Renal cortex interstitium (tissue), 11 donors: ENCODE results near the gene PKD1. TPM values are rescaled to one million over a fixed set of nuclear protein-coding genes. Genes with fewer than 3 reads are reported as not detected.
"Not testable (repeated sequence)": the region's sequence is repeated elsewhere in the genome, so short reads cannot be mapped to it uniquely, and the experiment has no call there.

Source experiments
- DNase-seq, 11 donors: peaks; one replicate each; pipeline ENCODE4 v3.0.0-alpha.2; 2013; ENCODE audit warnings: low read depth in 9 of 11, low spot score in 4 of 11; ENCODE audit errors: extremely low read depth in 1 of 11
- polyA plus RNA-seq, 3 donors: library from polyadenylated mRNA; unstranded; fragments of 120-200 nt; gene quantifications; one replicate each; pipeline ENCODE4 v1.2.1, GENCODE V29; 2013; ENCODE audit not compliant: insufficient read length in 3 of 3

The PKD1 gene
- polyA plus RNA-seq, 3 donors = 53.6 to 123 (median 101) TPM

DNA sequence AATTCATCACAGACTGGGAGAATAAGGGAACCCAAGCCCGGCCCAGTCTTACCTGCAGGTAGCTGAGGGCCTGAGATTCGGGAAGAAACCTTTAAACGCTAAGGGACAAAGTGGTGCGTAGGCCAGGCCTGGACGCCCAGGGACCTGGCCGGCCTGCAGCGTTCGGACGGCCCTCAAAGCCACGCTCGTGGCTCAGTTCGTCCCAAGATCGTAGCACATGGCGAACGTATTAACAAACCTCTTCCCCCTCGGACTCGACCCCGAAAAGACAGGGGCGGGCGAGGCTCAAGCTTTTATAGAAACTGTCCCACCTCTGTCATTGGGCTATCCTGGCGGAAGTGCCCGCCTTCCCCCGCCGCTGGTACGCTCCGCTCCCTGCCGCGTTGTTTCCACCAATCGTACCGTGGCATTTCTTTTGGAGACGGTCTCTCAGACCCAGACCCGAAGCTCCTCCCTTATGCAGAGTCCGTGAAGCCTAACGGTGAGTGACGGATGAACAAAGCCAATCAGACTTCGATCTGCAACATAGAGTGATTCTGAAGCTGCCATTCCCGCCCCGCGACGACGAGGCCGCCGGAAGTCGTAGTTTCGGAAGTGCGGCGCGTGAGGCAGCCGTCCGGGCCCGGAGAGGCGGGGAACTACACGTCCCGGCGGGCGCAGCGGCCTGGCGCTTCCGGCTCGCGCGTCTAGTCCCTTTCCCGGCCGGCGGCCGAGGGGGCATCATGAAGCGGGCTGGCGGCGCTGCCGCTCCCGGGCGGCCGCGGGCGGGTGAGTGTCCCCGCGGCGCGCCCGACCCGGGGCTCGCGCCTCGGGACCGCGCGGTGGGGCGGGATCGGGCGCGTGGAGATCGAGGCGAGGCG lies 19.6 kb upstream of the PKD1 start, which contains the start of gene TRAF7:
Gene TRAF7 (plus strand): TSS at position 692 of the 860 bp plus-strand sequence. CDS start 8,139 bp downstream, outside the sequence.
- peak; percentile 99 to 100 (median 100) for DNase-seq

DNA sequence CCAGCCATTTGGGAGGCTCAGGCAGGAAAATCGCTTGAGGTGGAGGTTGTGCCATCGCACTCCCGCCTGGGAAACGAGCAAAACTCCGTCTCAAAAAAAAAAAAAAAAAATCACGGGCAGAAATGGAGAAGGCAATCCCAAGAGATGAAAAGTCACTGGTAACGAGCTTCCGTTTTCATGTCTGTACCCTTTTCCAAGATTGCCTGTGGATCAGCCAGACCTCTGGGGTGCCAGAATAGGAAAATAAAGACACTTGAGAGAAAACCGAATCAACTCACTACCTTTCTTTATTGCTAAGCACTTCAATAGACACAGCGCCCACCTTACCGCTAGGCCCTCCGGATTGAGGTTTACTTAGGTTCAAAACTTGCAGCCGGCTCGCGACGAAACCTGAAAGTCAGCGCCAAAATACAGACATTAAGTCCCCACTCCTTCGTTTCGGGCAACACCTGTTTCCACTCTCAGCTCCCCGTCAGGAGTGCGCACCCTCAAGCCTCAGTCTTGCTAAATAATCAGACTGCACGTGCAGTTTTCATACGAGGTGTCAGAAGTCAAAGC lies 18.9 kb upstream of the PKD1 start:
- no peak for DNase-seq

DNA sequence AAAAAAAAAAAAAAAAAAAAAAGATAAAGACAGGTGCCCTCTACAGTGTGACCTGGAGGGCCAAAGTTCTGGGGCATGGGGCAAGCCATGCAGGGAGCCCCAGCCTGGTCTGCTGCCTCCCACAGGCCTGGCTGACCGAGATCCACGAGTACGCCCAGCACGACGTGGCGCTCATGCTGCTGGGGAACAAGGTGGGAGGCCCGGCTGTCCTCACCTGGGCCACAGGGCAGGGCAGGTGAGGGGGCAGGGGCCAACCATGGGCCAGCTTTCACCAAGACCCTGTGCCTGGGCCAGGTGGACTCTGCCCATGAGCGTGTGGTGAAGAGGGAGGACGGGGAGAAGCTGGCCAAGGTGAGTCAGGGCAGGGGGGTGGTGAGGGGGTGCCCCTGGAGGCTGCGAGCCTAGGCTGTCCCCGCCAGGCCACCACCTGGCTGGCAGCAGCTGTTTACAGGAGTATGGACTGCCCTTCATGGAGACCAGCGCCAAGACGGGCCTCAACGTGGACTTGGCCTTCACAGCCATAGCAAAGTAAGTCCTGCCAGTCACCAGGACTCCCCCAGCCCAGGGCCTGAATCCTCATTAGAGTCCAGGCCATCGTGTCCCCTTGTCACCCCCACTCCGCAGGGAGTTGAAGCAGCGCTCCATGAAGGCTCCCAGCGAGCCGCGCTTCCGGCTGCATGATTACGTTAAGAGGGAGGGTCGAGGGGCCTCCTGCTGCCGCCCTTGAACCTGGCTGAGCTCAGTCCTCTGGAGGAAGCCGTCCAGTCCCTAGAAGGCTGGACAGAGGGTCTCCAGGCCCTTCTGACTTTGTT lies 17.2 kb upstream of the PKD1 start:
- no peak for DNase-seq

DNA sequence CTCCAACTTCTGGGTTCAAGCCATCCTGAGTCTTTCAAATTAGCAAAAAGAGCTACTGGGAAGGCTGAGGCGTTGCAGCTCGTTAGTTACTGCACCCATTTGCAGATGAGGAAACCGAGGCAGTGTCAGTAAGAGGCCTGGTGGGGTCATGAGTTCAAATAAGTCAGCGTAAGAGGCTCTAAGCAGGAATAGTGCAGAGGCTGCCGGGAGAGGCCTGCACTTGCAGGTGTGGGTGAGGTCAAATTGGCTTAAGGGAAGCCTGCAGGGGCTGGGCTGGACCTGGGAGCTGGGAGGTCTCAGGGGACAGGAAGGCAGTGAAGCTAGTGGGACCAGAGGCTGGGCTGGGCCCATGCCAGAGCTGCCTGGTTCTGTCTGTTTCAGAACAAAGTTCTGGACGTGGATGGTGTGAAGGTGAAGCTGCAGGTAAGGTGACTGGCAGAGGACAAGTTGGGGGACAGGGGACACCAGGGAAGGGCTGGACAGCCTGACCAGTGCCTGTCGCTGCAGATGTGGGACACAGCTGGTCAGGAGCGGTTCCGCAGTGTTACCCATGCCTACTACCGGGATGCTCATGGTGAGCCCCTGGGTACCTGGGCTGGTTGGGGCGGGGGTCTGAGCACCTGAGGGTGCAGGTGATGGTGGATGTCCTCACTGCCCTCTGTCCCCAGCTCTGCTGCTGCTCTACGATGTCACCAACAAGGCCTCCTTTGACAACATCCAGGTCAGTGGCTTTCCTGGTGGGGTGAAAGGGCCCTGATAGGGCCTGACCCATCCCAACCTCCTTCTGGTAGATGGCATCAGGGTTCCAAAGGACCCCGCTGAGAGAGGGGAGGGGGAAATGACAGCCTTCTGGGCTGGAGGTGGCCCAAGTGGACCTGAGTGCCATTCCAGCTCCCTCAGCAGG lies 15.7 kb upstream of the PKD1 start:
- no peak for DNase-seq

DNA sequence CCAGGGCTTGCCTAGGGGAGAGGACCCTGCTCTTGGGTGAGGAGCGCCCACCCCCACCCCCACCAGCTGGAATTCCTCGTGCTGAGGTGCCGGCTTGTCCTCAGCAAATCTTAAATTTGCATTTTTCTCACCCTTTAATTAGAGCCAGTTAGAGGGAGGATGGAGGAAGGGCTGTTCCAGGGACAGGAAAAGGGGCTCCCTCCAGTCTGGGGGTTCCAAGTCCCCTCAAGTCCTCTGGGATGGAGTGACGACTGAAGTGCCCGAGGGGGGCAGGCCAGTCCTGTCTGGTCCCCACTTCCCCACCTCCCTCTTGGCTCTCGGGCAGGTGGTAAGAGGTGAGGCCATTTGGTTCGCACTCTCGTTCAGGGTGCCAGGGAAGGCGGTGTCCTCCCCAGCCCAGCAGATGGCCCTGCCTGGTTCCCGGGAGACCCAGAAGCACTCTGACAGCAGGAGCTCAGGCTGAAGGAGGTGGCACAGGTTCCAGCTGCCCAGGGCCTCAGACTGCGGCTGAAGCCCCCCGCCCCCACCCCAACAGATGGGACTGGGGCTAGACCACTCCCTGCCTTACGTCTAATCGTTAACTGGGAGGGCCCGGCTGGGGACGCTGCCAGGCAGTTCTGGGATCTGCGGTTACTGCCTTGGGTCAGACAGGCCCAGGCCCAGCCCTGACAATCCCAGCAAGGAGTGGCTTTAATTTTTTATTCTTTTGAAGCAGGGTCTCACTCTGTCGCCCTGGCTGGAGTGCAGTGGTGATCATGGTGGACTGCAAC lies 14.9 kb upstream of the PKD1 start:
- no peak for DNase-seq

DNA sequence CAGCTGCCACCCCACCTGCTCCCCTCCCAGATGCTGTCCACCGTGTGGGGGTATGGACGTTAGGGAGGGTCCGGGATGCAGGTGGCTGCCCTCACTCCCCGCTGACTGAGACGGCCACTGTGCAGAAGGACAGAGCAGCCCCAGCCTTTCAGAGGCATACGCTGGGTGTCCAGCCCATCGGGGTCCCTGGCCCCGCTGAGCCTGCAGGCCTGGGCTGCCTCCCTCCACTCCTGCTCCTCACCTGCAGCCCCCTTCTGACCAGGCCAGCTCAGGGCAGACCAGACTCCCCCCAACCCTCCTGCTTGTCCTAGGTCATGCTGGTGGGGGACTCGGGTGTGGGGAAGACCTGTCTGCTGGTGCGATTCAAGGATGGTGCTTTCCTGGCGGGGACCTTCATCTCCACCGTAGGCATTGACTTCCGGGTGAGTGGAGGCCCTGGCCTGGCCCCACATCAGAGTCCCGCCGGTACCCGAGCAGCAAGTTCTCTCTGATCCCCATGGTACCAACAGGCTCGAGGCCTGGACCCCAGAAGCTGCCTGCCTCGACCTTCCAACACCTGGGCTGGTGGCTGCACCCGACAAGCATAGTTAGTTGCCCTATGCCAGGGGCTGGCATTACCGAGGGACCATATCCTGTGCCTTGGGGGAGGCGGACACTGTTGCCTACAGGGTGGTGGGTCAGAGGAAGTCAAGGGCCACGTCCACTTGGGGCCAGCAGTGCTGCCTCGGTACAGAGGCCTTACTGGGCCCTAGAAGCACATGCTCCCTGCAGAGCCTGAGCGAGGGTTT lies 14.1 kb upstream of the PKD1 start:
- DNase-seq = no peak

DNA sequence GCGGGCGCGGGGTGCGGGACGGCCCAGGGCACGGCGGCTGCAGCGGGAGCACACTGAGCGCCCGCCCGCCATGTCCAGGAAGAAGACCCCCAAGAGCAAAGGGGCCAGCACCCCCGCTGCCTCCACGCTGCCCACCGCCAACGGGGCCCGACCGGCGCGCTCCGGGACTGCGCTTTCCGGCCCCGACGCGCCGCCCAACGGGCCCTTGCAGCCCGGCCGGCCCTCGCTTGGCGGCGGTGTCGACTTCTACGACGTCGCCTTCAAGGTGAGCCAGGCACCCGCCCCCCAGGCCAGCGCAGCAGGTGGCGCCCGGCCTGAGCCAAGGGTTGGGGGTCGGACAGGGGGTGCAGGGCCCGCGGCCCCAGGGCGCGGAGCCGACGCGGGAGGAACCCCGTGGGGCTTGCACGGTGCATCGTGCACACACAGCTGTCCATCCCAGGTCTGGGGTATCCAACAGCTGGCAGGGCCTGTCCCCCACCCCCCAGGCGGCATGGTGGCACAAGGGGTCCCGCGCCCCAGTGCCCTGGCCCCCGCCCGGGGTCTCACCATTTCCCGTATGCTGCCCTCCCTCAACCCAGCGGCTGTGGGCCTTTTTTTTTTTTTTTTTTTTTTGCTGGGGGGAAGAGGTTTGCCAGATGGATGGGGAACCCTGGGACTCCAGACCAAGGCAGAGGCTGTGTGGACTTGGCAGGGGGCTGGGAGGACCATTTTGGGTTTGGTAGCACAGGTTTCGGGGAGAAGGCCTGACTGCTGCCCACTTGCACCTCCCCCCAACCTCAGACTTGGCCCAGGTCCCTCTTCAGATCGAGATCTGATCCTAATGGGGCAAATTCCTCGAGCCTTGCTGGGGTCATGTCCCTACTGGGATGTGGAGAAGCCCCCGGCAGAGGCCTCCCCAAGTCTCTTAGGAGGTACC lies 13.3 kb upstream of the PKD1 start:
- DNase-seq = no peak

DNA sequence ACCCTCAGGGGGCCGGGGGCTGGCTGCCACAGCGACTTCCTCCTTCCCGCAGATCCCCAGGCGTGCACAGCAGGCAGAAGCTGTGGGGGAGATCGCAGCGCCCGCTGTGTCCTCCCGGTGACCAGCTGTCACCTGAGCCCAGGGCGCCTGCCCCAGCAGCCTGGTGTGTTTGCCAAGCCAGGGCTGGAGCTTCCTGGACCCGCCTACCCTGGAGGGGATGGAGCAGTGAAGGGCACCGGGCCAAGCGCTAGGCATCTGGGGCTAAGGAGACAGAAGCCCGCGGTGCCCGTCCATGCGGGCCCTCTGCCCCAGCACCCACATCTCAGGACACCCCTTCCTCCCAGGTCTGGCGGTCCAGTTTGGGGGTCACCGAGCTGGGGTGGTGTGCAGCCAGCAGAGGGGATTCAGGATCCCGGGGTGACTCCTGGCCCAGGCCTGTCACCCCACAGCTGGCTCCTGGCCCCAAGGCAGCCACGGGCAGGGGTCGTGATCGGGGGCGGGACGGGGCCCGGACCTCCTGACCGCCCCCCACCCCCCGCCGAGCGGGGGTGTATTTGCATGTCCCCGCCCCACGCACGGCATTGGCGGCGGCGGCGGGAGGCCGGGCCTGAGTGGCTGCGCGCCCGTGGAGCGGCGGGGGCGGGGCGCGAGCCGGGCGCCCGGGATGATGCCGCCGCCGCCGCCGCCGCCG lies 12.4 kb upstream of the PKD1 start, which contains the start of gene RAB26:
Gene RAB26 (plus strand): TSS at position 645 of the 691 bp plus-strand sequence. CDS start 159 bp downstream, outside the sequence.
- DNase-seq = peak in 3 of 11 donors; percentile 54 to 65 (median 63)

DNA sequence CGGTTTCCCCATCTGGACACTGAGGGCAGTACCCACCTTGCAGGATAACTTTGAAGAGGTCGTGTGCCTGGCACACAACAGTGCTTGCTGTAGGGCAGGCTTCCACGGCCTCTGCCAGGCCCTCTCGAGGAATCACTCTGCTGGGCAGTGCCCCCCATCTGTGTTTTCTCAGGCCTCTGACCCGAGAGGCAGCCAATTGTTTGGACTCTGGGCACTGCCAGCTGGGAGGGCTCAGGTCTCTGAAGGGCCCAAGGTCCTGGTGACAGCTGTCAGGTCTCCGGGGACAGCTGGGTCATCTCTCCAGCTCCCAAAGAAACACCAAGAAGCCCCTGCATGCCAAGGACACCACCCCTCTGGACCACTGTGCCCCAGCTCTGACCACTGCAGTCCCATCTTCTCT lies 11.7 kb upstream of the PKD1 start:
- DNase-seq = no peak

DNA sequence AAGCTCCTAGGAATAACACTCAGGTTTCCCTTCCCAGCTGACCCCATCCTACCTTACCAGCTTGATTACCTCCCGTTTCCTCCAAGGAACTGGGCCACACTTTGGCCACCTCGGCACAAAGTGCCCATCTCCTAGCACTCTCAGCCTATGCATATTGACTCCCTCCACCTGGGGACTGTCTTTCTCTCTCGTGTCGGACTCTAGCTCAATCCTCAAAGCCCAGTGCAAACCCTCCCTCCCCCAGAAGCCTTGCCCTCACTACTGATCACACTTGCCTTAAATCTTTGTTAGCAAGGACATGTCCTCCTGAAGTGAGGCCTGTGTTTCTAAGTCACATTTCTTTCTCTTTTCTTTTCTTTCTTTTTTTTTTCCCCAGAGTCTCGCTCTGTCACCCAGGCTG lies 10.1 kb upstream of the PKD1 start:
- DNase-seq = no peak

DNA sequence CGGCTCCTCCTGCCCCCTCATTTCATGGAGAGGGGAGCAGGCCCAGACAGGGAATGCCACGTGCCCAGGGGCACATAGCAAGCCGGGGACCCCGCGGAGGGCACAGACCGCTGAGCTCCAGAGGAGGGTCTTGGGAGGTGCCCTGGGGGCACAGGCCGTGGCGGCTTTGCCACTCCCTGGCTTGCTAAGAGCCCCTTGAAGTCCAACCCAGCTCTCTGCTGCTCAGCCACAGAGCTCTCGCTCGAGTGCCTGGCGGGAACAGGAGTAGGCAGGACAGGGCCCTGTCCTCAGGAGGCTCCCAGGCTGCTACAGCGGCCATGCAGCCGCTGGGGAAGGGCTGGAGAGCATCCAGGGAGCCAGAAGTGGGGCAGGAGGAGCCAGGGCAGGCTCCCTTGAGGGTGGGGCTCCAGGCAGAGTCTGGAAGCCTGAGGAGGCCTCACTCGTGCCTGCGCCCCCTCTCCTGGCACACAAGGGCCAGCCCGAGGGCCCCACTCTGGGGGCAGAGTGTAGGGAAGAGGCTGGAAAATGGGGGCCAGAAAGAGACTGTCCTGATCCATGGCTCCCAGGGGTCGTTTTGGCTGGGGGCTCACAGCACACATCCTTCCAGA lies 8.3 kb upstream of the PKD1 start:
- no peak for DNase-seq

DNA sequence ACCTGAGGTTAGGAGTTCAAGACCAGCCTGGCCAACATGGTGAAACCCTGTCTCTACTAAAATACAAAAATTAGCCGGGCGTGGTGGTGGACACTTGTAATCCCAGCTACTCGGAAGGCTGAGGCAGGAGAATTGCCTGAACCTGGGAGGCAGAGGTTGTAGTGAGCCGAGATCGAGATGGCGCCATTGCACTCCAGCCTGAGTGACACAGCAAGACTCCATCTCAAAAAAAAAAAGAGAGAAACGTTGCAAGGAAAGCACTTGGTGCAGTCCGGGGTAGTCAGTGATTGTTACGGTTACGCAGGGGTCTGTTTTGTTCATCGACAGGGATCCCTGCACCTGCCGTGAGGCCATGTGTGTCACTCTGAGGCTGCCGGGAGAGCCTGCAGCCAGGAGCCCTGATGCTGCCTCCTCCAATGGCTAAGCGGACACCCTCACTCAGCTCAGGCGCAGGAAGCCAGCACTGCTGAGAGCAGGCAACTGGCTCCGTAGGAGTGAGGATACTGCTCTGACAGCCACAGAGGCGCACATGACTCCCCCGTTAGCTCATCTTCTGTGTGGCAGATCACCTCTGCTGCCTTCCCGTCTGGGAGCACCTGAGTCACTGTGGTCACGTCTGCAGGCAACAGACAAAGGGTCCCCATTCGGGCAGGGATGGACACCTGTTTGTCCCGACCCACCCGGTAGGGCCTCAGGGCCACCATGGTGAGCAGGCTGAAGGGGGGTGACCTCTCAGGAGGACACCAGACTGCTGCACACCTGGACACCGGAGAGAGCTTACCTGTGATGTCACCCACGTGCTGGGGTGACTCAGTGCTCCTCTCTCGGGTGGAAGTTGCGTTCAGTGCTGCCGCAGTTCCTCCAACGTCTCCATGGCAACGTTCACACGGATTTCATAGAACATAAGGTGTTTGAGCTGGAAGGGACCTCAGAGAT lies 7.5 kb upstream of the PKD1 start:
- no peak for DNase-seq

DNA sequence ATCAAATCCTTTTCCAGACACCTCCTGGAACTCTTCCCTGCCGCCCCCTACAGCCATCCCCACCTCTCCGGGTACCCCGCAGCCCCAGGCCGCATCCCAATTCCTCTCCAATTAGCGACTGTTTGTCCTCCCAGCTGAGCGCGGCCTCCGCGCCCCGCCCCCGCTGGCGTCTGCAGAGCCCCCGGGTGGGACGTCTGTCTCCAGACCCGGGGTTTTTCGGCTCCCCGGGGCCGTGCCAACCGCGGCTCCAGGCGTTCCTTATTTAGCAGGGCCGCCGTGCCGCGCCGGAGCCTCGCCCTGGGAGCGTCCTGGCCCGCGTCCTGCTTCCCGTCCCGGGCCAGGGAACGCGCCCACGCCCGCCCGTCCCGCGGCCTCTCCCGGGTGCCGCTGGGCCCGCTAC lies 627 bp downstream of the PKD1 start:
- not testable (repeated sequence) for DNase-seq

DNA sequence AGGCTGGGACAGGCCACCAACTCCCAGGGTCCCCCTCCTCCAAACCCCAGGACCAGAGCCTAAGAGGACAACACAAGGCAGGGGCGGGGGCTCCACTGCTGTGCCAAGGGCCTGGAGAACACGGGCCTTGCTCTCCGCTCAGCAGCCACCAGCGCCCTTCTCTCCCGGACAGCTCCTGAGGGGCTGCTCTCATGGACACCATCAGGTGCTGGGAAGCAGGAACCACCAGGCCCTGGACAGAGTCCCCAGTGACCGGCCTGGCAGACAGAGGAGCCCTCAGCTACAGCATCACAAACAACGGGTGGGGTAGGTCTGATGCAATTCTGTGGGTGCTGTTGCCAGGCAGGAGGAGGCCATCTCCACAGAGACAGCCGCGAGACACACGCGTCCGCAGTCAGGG lies 1.9 kb downstream of the PKD1 start:
- not testable (repeated sequence) for DNase-seq
